Naive thymus-derived CD4-positive, alpha-beta T cell (primary cell): ENCODE data around the gene NOSIP. TPM values are rescaled to one million over a fixed set of nuclear protein-coding genes. Genes with fewer than 3 reads are reported as not detected.

Experiments used
- ATAC-seq: fragments of 150-1000 bp; cut with Tn5 transposase; 2 replicates; pipeline ENCODE4 v1.10.0; 2021; ENCODE audit warnings: mild to moderate bottlenecking, moderate library complexity
- CTCF ChIA-PET: fragments of 350-600 bp; sonication (Branson Sonifier 250); formaldehyde crosslinking; loops from one replicate; lab custom pipeline; 2021; ENCODE audit warnings: antibody characterized with exemption; lab: Charles Lee
- POLR2A ChIA-PET: fragments of 350-600 bp; sonication (Branson Sonifier 250); formaldehyde crosslinking; loops from one replicate; lab custom pipeline; 2021; ENCODE audit warnings: antibody characterized with exemption, inconsistent platforms; lab: Charles Lee
- DNase-seq, 9 donors: peaks; one replicate each; pipeline versions ENCODE4 v3.0.0 to v3.0.0-alpha.2; 2020 to 2022; ENCODE audit warnings: mixed read lengths in 1 of 9
- H3K27ac ChIP-seq: one replicate; pipeline ENCODE4 v1.7.0; 2013; ENCODE audit warnings: mild to moderate bottlenecking, low read depth, low read length, moderate library complexity
- H3K27me3 ChIP-seq, 2 donors: one replicate each; pipeline ENCODE4 v1.7.0; 2013; ENCODE audit warnings: low read length in 2 of 2, mild to moderate bottlenecking in 2 of 2, moderate library complexity in 2 of 2; ENCODE audit not compliant: control insufficient read depth in 2 of 2, insufficient read depth in 2 of 2
- H3K36me3 ChIP-seq, 3 experiments: 1 replicate in 2 of 3; 2 replicates in 1 of 3; pipeline ENCODE4 v1.7.0; 2013; ENCODE audit warnings: low read length in 3 of 3, mild to moderate bottlenecking in 3 of 3, moderate library complexity in 1 of 3; ENCODE audit not compliant: insufficient read depth in 3 of 3, control insufficient read depth in 2 of 3
- H3K4me1 ChIP-seq, 2 donors: one replicate each; pipeline ENCODE4 v1.7.0; 2013; ENCODE audit warnings: low read length in 2 of 2, mild to moderate bottlenecking in 2 of 2, moderate library complexity in 1 of 2; ENCODE audit not compliant: control insufficient read depth in 2 of 2, insufficient read depth in 2 of 2
- H3K4me3 ChIP-seq: 2 replicates; pipeline ENCODE4 v1.7.0; 2013; ENCODE audit warnings: mild to moderate bottlenecking, low read length
- H3K9me3 ChIP-seq, 3 experiments: 1 replicate in 2 of 3; 2 replicates in 1 of 3; pipeline ENCODE4 v1.7.0; 2013; ENCODE audit warnings: low read length in 3 of 3; ENCODE audit not compliant: control insufficient read depth in 2 of 3
- H3K27ac Mint-ChIP-seq, 9 donors: one replicate each; pipeline ENCODE4 v1.8.0; 2020 to 2022; ENCODE audit warnings: mixed read lengths in 9 of 9, mild to moderate bottlenecking in 8 of 9, moderate library complexity in 5 of 9, inconsistent platforms in 2 of 9
- H3K27me3 Mint-ChIP-seq, 5 donors: one replicate each; pipeline ENCODE4 v1.8.0; 2021 to 2022; ENCODE audit warnings: mixed read lengths in 5 of 5, mild to moderate bottlenecking in 1 of 5
- H3K36me3 Mint-ChIP-seq, 5 donors: one replicate each; pipeline ENCODE4 v1.8.0; 2020 to 2022; ENCODE audit warnings: mixed read lengths in 5 of 5, mild to moderate bottlenecking in 3 of 5, inconsistent platforms in 1 of 5
- H3K4me1 Mint-ChIP-seq, 7 donors: one replicate each; pipeline ENCODE4 v1.8.0; 2020 to 2022; ENCODE audit warnings: mixed read lengths in 7 of 7, mild to moderate bottlenecking in 3 of 7, inconsistent platforms in 1 of 7
- H3K4me3 Mint-ChIP-seq, 10 donors: one replicate each; pipeline ENCODE4 v1.8.0; 2020 to 2022; ENCODE audit warnings: mild to moderate bottlenecking in 10 of 10, mixed read lengths in 10 of 10, moderate library complexity in 6 of 10, inconsistent platforms in 2 of 10
- H3K9me3 Mint-ChIP-seq, 11 donors: one replicate each; pipeline ENCODE4 v1.8.0; 2020 to 2022; ENCODE audit warnings: mixed read lengths in 11 of 11, mild to moderate bottlenecking in 4 of 11, inconsistent platforms in 1 of 11, moderate library complexity in 1 of 11
- intact Hi-C, 2 donors: fragments of 100-400 bp; cut with micrococcal nuclease; formaldehyde crosslinking; loops; one replicate each; pipeline ENCODE4 v1.15.1; 2023
- polyA plus RNA-seq, 2 donors: library from polyadenylated mRNA; unstranded; fragments of 300-500 nt; fragmentation: Illumina TruSeq; gene quantifications; one replicate each; pipeline ENCODE4 v1.2.3, GENCODE V29; 2021
- total RNA-seq, 6 experiments: library from RNA in 5 of 6; stranded (reverse) in 5 of 6; gene quantifications; 1 replicate in 5 of 6; 2 replicates in 1 of 6; pipeline ENCODE4 v1.2.3 and lab custom pipeline; 2021 to 2026

NOSIP gene
- total and polyA plus RNA-seq, 7 experiments from 2014 or later = 222 to 1,232 (median 246) TPM

GRCh38 chr19:49589502-49589905, 9.1 kb upstream of the NOSIP start:
- H3K36me3 ChIP-seq = peaks cover 3 to 21% (median 8%) of the 10 kb centered on the region in 3 experiments
- Mint-ChIP-seq H3K27ac (peak overlapping the region in 8 of 9 donors; percentile 76 to 98 (median 92)), H3K4me1 (peaks cover 26 to 40% (median 31%) of the 10 kb centered on the region in 7 donors), H3K36me3 (peaks cover 0 to 18% (median 8%) of the 10 kb centered on the region in 5 donors), H3K9me3 (no peaks in the 10 kb centered on the region), H3K27me3 (peaks cover 0 to 12% (median 0%) of the 10 kb centered on the region in 5 donors), H3K4me3 (peak overlapping the region in 8 of 10 donors; percentile 30 to 95 (median 76))
- peak in 2 of 9 donors; percentile 40 to 41 for DNase-seq
- H3K4me1 ChIP-seq = peaks cover 15 to 18% of the 10 kb centered on the region in 2 donors
- POLR2A ChIA-PET = interaction anchor here (1.0 to 4.5 kb wide), 12 partner anchors 10 to 1257 kb away, joined by 3 to 82 read pairs (median 9); partner anchors contain the start of genes NOSIP, PRRG2, RPL13A and RPS11
- ATAC-seq = no peak
- H3K27ac ChIP-seq = peak overlapping the region; percentile 86
- CTCF ChIA-PET = interaction anchor here (0.6 to 1.1 kb wide), 3 partner anchors 9 to 86 kb away, joined by 3 to 5 read pairs (median 4); partner anchors contain the start of gene NOSIP
- H3K9me3 ChIP-seq = no peaks in the 10 kb centered on the region
- no peak overlapping the region for H3K4me3 ChIP-seq
- intact Hi-C loops = no loop called here
- H3K27me3 ChIP-seq = no peaks in the 10 kb centered on the region

- H3K27me3 ChIP-seq = no peaks in the 10 kb centered on the region
- H3K4me3 ChIP-seq = no peak overlapping the region
- ChIA-PET CTCF (no interaction called here), POLR2A (interaction anchor here (0.9 to 4.5 kb wide), 7 partner anchors 9 to 1256 kb away, joined by 3 to 82 read pairs (median 6); partner anchors contain the start of genes NOSIP, PRRG2, RPS11 and RRAS)
- Mint-ChIP-seq H3K27me3 (peaks cover 0 to 12% (median 0%) of the 10 kb centered on the region in 5 donors), H3K9me3 (no peaks in the 10 kb centered on the region), H3K36me3 (peaks cover 0 to 11% (median 0%) of the 10 kb centered on the region in 5 donors), H3K4me1 (peaks cover 17 to 30% (median 23%) of the 10 kb centered on the region in 7 donors), H3K4me3 (peak overlapping the region in 4 of 10 donors; percentile 0 to 30 (median 21)), H3K27ac (peak overlapping the region in 8 of 9 donors; percentile 45 to 88 (median 80))
- ATAC-seq = peak; percentile 7
- peak overlapping the region; percentile 21 for H3K27ac ChIP-seq
- DNase-seq = peak in 6 of 9 donors; percentile 45 to 70 (median 56)
- peaks cover 0 to 11% (median 0%) of the 10 kb centered on the region in 3 experiments for H3K36me3 ChIP-seq
- no peaks in the 10 kb centered on the region for H3K9me3 ChIP-seq
- intact Hi-C loops = no loop called here
- H3K4me1 ChIP-seq = peaks cover 6 to 11% of the 10 kb centered on the region in 2 donors
These were observed 8.2 kb upstream of the NOSIP start for GRCh38 chr19:49588365-49589122.

GRCh38 chr19:49587227-49587626, 6.9 kb upstream of the NOSIP start:
- H3K27ac Mint-ChIP-seq = peak overlapping the region in 1 of 9 donors; percentile 25
- peaks cover 0 to 11% (median 0%) of the 10 kb centered on the region in 3 experiments for H3K36me3 ChIP-seq
- ChIA-PET POLR2A (interaction anchor here (1.4 to 2.0 kb wide), 2 partner anchors 53 to 98 kb away, joined by 4 to 6 read pairs; partner anchors contain the start of gene RRAS), CTCF (interaction anchor here (0.9 kb wide), 1 partner anchor 18 kb away, joined by 3 read pairs; no protein-coding TSS in a partner anchor)
- DNase-seq (no peak), ATAC-seq (no peak)
- no peak overlapping the region for H3K4me3 ChIP-seq
- no peaks in the 10 kb centered on the region for H3K27me3 ChIP-seq
- peaks cover 0 to 12% (median 0%) of the 10 kb centered on the region in 5 donors for H3K27me3 Mint-ChIP-seq
- H3K4me3 Mint-ChIP-seq = no peak overlapping the region
- H3K36me3 Mint-ChIP-seq = peaks cover 0 to 2% (median 0%) of the 10 kb centered on the region in 5 donors
- no peak overlapping the region for H3K27ac ChIP-seq
- no peaks in the 10 kb centered on the region for H3K9me3 ChIP-seq
- H3K4me1 ChIP-seq = peaks cover 0 to 5% of the 10 kb centered on the region in 2 donors
- no peaks in the 10 kb centered on the region for H3K9me3 Mint-ChIP-seq
- peaks cover 7 to 19% (median 14%) of the 10 kb centered on the region in 7 donors for H3K4me1 Mint-ChIP-seq
- intact Hi-C loops = no loop called here

GRCh38 chr19:49585023-49585422, 4.7 kb upstream of the NOSIP start:
- H3K9me3 Mint-ChIP-seq = no peaks in the 10 kb centered on the region
- H3K27ac Mint-ChIP-seq = no peak overlapping the region
- H3K4me1 ChIP-seq = peaks cover 0 to 9% of the 10 kb centered on the region in 2 donors
- peaks cover 6 to 25% (median 19%) of the 10 kb centered on the region in 7 donors for H3K4me1 Mint-ChIP-seq
- H3K27me3 Mint-ChIP-seq = peaks cover 0 to 12% (median 0%) of the 10 kb centered on the region in 5 donors
- DNase-seq (no peak), ATAC-seq (no peak)
- H3K36me3 ChIP-seq = no peaks in the 10 kb centered on the region
- ChIA-PET POLR2A (interaction anchor here (1.4 kb wide), 1 partner anchor 10 kb away, joined by 6 read pairs; no protein-coding TSS in a partner anchor), CTCF (no interaction called here)
- H3K27me3 ChIP-seq = no peaks in the 10 kb centered on the region
- no peak overlapping the region for H3K27ac ChIP-seq
- H3K36me3 Mint-ChIP-seq = peaks cover 0 to 5% (median 0%) of the 10 kb centered on the region in 5 donors
- H3K4me3 ChIP-seq = no peak overlapping the region
- intact Hi-C loops = no loop called here
- no peak overlapping the region for H3K4me3 Mint-ChIP-seq
- no peaks in the 10 kb centered on the region for H3K9me3 ChIP-seq

GRCh38 chr19:49583239-49583638, 2.9 kb upstream of the NOSIP start:
- Histone ChIP-seq H3K27ac (no peak overlapping the region), H3K4me1 (peaks cover 0 to 17% of the 10 kb centered on the region in 2 donors), H3K4me3 (no peak overlapping the region), H3K36me3 (no peaks in the 10 kb centered on the region), H3K27me3 (no peaks in the 10 kb centered on the region), H3K9me3 (no peaks in the 10 kb centered on the region)
- Mint-ChIP-seq H3K9me3 (no peaks in the 10 kb centered on the region), H3K4me3 (no peak overlapping the region), H3K27me3 (peaks cover 0 to 4% (median 0%) of the 10 kb centered on the region in 5 donors), H3K27ac (no peak overlapping the region), H3K36me3 (peaks cover 0 to 4% (median 0%) of the 10 kb centered on the region in 5 donors), H3K4me1 (peaks cover 13 to 28% (median 23%) of the 10 kb centered on the region in 7 donors)
- ATAC-seq (no peak), DNase-seq (no peak)
- CTCF ChIA-PET = interaction anchor here (0.6 kb wide), 1 partner anchor 53 kb away, joined by 4 read pairs; no protein-coding TSS in a partner anchor
- intact Hi-C loops = loop anchor here in 1 of 2 donors (5.0 kb wide), 1 partner anchor 466 kb away; the partner anchor contains the start of genes C19orf73 and PPFIA3
- POLR2A ChIA-PET = interaction anchor here (0.6 to 0.7 kb wide), 2 partner anchors 19 to 59 kb away, joined by 3 read pairs; no protein-coding TSS in a partner anchor

- CTCF ChIA-PET = interaction anchor here (0.5 to 2.9 kb wide), 7 partner anchors 9 to 1377 kb away, joined by 3 to 16 read pairs (median 5); partner anchors contain the start of gene PIH1D1
- DNase-seq = no peak
- Mint-ChIP-seq H3K4me1 (peaks cover 20 to 45% (median 36%) of the 10 kb centered on the region in 7 donors), H3K27me3 (no peaks in the 10 kb centered on the region), H3K36me3 (peaks cover 0 to 4% (median 0%) of the 10 kb centered on the region in 5 donors), H3K9me3 (no peaks in the 10 kb centered on the region), H3K4me3 (peak within 1 kb of the TSS; percentile 91 to 98 (median 94)), H3K27ac (peak within 1 kb of the TSS; percentile 85 to 98 (median 92))
- no peak for ATAC-seq
- Histone ChIP-seq H3K27me3 (no peaks in the 10 kb centered on the region), H3K27ac (peak within 1 kb of the TSS; percentile 84), H3K9me3 (no peaks in the 10 kb centered on the region), H3K36me3 (peaks cover 0 to 9% (median 2%) of the 10 kb centered on the region in 3 experiments), H3K4me1 (peaks cover 0 to 22% of the 10 kb centered on the region in 2 donors), H3K4me3 (peak within 1 kb of the TSS; percentile 68)
- intact Hi-C loops = loop anchor here (2.0 to 5.0 kb wide), 3 partner anchors 84 to 464 kb away; partner anchors contain the start of genes PTOV1 (in 2 of the 2), BCL2L12 (in 1 of the 2), C19orf73 (in 1 of the 2) and IRF3 (in 1 of the 2)
- POLR2A ChIA-PET = interaction anchor here (0.6 to 4.9 kb wide), 23 partner anchors 9 to 601 kb away, joined by 3 to 82 read pairs (median 9); partner anchors contain the start of genes ALDH16A1, BCL2L12, FCGRT and IRF3
These were observed 702 bp upstream of the NOSIP start, which contains the start of gene PRRG2 for GRCh38 chr19:49581007-49581508. PRRG2 (plus strand) TSS chr19:49581316; CDS start chr19:49583220, 1,904 bp downstream.
